ENCODE measurements around the gene HFE. TPM values are rescaled to one million over a fixed set of nuclear protein-coding genes. Genes with fewer than 3 reads are reported as not detected.

The HFE gene
- total and polyA plus RNA-seq, 2 of the 13 experiments (the other 11 are each of a cell fraction or from before 2014, with no cell fraction given): 3.7 to 6.3 TPM

DNA sequence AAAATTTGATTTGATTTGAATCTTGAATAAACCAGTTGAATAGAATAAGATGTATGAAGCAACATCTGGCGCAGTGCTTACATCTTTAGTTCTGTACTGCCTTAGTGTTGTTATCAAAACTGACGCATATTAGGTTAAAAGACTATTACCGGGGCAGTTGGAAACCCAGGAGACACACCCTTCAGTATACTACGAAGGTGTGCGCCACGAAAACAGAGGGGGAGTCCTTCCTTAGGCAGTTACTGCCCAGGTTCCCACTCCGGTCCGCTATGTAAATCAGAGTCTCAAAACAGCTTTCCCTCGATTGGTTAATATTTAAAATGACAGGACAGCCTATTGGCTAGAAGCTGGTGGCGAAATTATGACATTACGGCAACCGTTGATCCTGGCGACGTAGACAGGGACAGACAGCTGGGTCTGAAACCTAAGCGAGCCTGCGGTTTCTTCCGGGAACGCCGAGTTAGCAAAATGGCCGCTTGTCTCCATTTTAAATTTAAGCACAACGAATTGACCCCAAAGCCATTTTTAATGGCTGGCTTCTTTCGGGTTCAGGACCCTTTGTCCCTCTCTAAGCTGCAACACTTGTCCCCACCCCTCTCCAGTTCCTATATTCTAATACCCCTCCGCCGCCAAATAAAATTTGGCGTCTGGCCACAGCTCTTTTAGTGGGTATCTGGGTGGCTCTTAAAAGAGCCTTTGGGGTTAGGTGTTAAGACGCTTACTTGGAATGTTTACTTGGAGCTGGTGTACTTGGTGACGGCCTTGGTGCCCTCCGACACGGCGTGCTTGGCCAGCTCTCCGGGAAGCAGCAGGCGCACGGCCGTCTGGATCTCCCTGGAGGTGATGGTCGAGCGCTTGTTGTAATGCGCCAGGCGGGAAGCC lies 35.8 kb downstream of the HFE start (continued):
- TF ChIP-seq, protein P1, sequence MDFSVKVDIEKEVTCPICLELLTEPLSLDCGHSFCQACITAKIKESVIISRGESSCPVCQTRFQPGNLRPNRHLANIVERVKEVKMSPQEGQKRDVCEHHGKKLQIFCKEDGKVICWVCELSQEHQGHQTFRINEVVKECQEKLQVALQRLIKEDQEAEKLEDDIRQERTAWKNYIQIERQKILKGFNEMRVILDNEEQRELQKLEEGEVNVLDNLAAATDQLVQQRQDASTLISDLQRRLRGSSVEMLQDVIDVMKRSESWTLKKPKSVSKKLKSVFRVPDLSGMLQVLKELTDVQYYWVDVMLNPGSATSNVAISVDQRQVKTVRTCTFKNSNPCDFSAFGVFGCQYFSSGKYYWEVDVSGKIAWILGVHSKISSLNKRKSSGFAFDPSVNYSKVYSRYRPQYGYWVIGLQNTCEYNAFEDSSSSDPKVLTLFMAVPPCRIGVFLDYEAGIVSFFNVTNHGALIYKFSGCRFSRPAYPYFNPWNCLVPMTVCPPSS (IDR thresholded peaks at IDR 0.05): no peak
- TF ChIP-seq CENPT (CRISPR knock-in tag; IDR thresholded peaks at IDR 0.05; ENCODE audit: low read depth) (no peak), TGIF2 (CRISPR knock-in tag; IDR thresholded peaks at IDR 0.05) (peak; percentile 97), ZSCAN25 (CRISPR knock-in tag; IDR thresholded peaks at IDR 0.05) (no peak), MXD4 (CRISPR knock-in tag; IDR thresholded peaks at IDR 0.05) (peak; percentile 14; the same call in 1 of the 2 replicates), HNRNPH1 (optimal IDR thresholded peaks at IDR 0.05; ENCODE audit: low read depth, low read length) (peak; percentile 94), NR2F6 (IDR thresholded peaks at IDR 0.05) (peak; percentile 20; the same call in 1 of the 2 replicates), NR2F6 (CRISPR knock-in tag; IDR thresholded peaks at IDR 0.05) (peak; percentile 68), GATAD1 (CRISPR knock-in tag; IDR thresholded peaks at IDR 0.05) (peak; percentile 87), ZNF546 (CRISPR knock-in tag; conservative IDR thresholded peaks at IDR 0.05) (no peak; the same call in 1 of the 2 replicates), ZSCAN30 (CRISPR knock-in tag; IDR thresholded peaks at IDR 0.05) (no peak)
- TF ChIP-seq, protein P2, sequence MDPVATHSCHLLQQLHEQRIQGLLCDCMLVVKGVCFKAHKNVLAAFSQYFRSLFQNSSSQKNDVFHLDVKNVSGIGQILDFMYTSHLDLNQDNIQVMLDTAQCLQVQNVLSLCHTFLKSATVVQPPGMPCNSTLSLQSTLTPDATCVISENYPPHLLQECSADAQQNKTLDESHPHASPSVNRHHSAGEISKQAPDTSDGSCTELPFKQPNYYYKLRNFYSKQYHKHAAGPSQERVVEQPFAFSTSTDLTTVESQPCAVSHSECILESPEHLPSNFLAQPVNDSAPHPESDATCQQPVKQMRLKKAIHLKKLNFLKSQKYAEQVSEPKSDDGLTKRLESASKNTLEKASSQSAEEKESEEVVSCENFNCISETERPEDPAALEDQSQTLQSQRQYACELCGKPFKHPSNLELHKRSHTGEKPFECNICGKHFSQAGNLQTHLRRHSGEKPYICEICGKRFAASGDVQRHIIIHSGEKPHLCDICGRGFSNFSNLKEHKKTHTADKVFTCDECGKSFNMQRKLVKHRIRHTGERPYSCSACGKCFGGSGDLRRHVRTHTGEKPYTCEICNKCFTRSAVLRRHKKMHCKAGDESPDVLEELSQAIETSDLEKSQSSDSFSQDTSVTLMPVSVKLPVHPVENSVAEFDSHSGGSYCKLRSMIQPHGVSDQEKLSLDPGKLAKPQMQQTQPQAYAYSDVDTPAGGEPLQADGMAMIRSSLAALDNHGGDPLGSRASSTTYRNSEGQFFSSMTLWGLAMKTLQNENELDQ (CRISPR knock-in tag; IDR thresholded peaks at IDR 0.05; ENCODE audit: borderline replicate concordance): peak; percentile 72; the same call in 1 of the 2 replicates
- TF ChIP-seq, protein P3, sequence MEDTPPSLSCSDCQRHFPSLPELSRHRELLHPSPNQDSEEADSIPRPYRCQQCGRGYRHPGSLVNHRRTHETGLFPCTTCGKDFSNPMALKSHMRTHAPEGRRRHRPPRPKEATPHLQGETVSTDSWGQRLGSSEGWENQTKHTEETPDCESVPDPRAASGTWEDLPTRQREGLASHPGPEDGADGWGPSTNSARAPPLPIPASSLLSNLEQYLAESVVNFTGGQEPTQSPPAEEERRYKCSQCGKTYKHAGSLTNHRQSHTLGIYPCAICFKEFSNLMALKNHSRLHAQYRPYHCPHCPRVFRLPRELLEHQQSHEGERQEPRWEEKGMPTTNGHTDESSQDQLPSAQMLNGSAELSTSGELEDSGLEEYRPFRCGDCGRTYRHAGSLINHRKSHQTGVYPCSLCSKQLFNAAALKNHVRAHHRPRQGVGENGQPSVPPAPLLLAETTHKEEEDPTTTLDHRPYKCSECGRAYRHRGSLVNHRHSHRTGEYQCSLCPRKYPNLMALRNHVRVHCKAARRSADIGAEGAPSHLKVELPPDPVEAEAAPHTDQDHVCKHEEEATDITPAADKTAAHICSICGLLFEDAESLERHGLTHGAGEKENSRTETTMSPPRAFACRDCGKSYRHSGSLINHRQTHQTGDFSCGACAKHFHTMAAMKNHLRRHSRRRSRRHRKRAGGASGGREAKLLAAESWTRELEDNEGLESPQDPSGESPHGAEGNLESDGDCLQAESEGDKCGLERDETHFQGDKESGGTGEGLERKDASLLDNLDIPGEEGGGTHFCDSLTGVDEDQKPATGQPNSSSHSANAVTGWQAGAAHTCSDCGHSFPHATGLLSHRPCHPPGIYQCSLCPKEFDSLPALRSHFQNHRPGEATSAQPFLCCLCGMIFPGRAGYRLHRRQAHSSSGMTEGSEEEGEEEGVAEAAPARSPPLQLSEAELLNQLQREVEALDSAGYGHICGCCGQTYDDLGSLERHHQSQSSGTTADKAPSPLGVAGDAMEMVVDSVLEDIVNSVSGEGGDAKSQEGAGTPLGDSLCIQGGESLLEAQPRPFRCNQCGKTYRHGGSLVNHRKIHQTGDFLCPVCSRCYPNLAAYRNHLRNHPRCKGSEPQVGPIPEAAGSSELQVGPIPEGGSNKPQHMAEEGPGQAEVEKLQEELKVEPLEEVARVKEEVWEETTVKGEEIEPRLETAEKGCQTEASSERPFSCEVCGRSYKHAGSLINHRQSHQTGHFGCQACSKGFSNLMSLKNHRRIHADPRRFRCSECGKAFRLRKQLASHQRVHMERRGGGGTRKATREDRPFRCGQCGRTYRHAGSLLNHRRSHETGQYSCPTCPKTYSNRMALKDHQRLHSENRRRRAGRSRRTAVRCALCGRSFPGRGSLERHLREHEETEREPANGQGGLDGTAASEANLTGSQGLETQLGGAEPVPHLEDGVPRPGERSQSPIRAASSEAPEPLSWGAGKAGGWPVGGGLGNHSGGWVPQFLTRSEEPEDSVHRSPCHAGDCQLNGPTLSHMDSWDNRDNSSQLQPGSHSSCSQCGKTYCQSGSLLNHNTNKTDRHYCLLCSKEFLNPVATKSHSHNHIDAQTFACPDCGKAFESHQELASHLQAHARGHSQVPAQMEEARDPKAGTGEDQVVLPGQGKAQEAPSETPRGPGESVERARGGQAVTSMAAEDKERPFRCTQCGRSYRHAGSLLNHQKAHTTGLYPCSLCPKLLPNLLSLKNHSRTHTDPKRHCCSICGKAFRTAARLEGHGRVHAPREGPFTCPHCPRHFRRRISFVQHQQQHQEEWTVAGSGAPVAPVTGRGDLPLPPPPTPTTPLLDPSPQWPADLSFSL (CRISPR knock-in tag; IDR thresholded peaks at IDR 0.05): 0 out of 2 replicates have a peak, but pooled peaks have one; percentile 28
- TF ChIP-seq, protein P4, sequence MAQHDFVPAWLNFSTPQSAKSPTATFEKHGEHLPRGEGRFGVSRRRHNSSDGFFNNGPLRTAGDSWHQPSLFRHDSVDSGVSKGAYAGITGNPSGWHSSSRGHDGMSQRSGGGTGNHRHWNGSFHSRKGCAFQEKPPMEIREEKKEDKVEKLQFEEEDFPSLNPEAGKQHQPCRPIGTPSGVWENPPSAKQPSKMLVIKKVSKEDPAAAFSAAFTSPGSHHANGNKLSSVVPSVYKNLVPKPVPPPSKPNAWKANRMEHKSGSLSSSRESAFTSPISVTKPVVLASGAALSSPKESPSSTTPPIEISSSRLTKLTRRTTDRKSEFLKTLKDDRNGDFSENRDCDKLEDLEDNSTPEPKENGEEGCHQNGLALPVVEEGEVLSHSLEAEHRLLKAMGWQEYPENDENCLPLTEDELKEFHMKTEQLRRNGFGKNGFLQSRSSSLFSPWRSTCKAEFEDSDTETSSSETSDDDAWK (CRISPR knock-in tag; IDR thresholded peaks at IDR 0.05): no peak
